ENCODE measurements around the gene PHF24. TPM values are rescaled to one million over a fixed set of nuclear protein-coding genes. Genes with fewer than 3 reads are reported as not detected.
A peak's percentile ranks its signal among the peaks of the same experiment; 100 is the strongest.

Gene PHF24
- polyA plus RNA-seq, 1 of the 3 experiments (the other 2 are of a cell fraction) = not detected

GRCh38 chr9:35001803-35002502 lies 43.9 kb downstream of the PHF24 start:
- H3K9ac ChIP-seq = no peak overlapping the region
- WGBS (ENCODE audit: low lambda C conversion rate) = 87% methylated on average over 2 of the region's 2 CpGs
- H3K4me3 ChIP-seq (ENCODE audit: low read depth in 2 of 2, low read length in 1 of 2) = no peak overlapping the region
- H3K9me3 ChIP-seq = no peaks in the 10 kb centered on the region
- POLR2A ChIA-PET = interaction anchor here (1.1 kb wide), 1 partner anchor 25 kb away, joined by 5 read pairs; no protein-coding TSS in a partner anchor
- DNase-seq = peak; percentile 0
- no peak overlapping the region for H3K4me2 ChIP-seq
- no peaks in the 10 kb centered on the region for H3K4me1 ChIP-seq (ENCODE audit: control insufficient read depth in 1 of 2, insufficient read depth in 2 of 2, low read depth in 1 of 2, low read length in 1 of 2)
- peaks cover 0 to 14% of the 10 kb centered on the region in 2 experiments for H3K36me3 ChIP-seq (replicated peaks in 1 of 2; ENCODE audit: control insufficient read depth in 1 of 2, insufficient read depth in 2 of 2, low read length in 1 of 2)
- H4K20me1 ChIP-seq (ENCODE audit: insufficient read depth) = no peaks in the 10 kb centered on the region
- TF ChIP-seq PBX3 (IDR thresholded peaks at IDR 0.05) (peak; percentile 17; the same call in 1 of the 2 replicates), RAD21 (IDR thresholded peaks at IDR 0.05; ENCODE audit: low read length) (no peak)
- H3K27ac ChIP-seq (ENCODE audit: low read depth in 2 of 2, low read length in 1 of 2) = no peak overlapping the region
- CTCF ChIA-PET = interaction anchor here (0.6 to 2.2 kb wide), 10 partner anchors 8 to 552 kb away, joined by 3 to 7 read pairs (median 3); no protein-coding TSS in a partner anchor
- H3F3A ChIP-seq (replicated peaks; ENCODE audit: insufficient read depth) = no peaks in the 10 kb centered on the region
- H3K79me2 ChIP-seq (ENCODE audit: insufficient read depth) = no peaks in the 10 kb centered on the region
- no peaks in the 10 kb centered on the region for H3K9me2 ChIP-seq
- no peak overlapping the region for H2AFZ ChIP-seq (ENCODE audit: low read depth)
- H3K27me3 ChIP-seq (ENCODE audit: insufficient read depth) = no peaks in the 10 kb centered on the region

DNA sequence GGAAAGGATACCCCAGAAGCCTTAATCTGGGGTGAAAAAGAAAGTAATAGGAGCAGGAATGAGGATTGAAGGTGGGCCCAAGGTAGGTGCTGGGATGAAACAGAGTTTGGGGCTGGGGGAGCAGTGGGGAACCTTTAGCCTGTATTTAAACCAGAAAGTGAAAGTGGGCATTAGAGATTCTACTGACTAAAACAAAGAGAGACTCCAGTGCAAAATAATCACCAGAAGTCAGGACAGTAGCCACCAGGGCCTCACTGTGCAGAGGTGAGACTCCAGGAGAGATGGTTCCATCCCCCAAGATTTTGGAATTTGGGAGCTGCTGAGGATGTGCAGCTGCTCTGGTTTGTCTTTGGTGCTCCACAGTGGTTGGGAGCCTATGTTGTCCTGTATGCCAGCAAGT lies 44.5 kb downstream of the PHF24 start:
- peak; percentile 0 for DNase-seq
- H3K27ac ChIP-seq (ENCODE audit: low read depth in 2 of 2, low read length in 1 of 2) = no peak overlapping the region
- H3K9me3 ChIP-seq = no peaks in the 10 kb centered on the region
- H3K79me2 ChIP-seq (ENCODE audit: insufficient read depth) = no peaks in the 10 kb centered on the region
- H3K9me2 ChIP-seq = no peaks in the 10 kb centered on the region
- ChIA-PET CTCF (interaction anchor here (0.7 to 2.2 kb wide), 6 partner anchors 8 to 73 kb away, joined by 3 to 7 read pairs (median 3); no protein-coding TSS in a partner anchor), POLR2A (interaction anchor here (1.1 kb wide), 1 partner anchor 24 kb away, joined by 5 read pairs; no protein-coding TSS in a partner anchor)
- no peaks in the 10 kb centered on the region for H3K27me3 ChIP-seq (ENCODE audit: insufficient read depth)
- H3K36me3 ChIP-seq (replicated peaks in 1 of 2; ENCODE audit: control insufficient read depth in 1 of 2, insufficient read depth in 2 of 2, low read length in 1 of 2) = peaks cover 0 to 7% of the 10 kb centered on the region in 2 experiments
- H3K9ac ChIP-seq = no peak overlapping the region
- H2AFZ ChIP-seq (ENCODE audit: low read depth) = no peak overlapping the region
- H4K20me1 ChIP-seq (ENCODE audit: insufficient read depth) = no peaks in the 10 kb centered on the region
- TF ChIP-seq TEAD4 (IDR thresholded peaks at IDR 0.05; ENCODE audit: borderline replicate concordance, insufficient read depth) (no peak), PBX3 (IDR thresholded peaks at IDR 0.05) (no peak), SIN3A (IDR thresholded peaks at IDR 0.05; ENCODE audit: borderline replicate concordance, low read depth, low read length) (no peak), RFX5 (IDR thresholded peaks at IDR 0.05; ENCODE audit: low read length) (no peak), RAD21 (IDR thresholded peaks at IDR 0.05; ENCODE audit: low read length) (no peak), RXRA (IDR thresholded peaks at IDR 0.05; ENCODE audit: borderline replicate concordance, low read depth) (no peak), REST (IDR thresholded peaks at IDR 0.05; ENCODE audit: low read depth, low read length) (no peak), YY1 (IDR thresholded peaks at IDR 0.05; ENCODE audit: low read depth) (no peak), CTCF (IDR thresholded peaks at IDR 0.05) (no peak), NFIC (IDR thresholded peaks at IDR 0.05; ENCODE audit: borderline replicate concordance) (no peak)
- TF ChIP-seq, protein P1, sequence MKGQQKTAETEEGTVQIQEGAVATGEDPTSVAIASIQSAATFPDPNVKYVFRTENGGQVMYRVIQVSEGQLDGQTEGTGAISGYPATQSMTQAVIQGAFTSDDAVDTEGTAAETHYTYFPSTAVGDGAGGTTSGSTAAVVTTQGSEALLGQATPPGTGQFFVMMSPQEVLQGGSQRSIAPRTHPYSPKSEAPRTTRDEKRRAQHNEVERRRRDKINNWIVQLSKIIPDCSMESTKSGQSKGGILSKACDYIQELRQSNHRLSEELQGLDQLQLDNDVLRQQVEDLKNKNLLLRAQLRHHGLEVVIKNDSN (IDR thresholded peaks at IDR 0.05; ENCODE audit: borderline replicate concordance, low read depth) = no peak
- TF ChIP-seq, protein P2, sequence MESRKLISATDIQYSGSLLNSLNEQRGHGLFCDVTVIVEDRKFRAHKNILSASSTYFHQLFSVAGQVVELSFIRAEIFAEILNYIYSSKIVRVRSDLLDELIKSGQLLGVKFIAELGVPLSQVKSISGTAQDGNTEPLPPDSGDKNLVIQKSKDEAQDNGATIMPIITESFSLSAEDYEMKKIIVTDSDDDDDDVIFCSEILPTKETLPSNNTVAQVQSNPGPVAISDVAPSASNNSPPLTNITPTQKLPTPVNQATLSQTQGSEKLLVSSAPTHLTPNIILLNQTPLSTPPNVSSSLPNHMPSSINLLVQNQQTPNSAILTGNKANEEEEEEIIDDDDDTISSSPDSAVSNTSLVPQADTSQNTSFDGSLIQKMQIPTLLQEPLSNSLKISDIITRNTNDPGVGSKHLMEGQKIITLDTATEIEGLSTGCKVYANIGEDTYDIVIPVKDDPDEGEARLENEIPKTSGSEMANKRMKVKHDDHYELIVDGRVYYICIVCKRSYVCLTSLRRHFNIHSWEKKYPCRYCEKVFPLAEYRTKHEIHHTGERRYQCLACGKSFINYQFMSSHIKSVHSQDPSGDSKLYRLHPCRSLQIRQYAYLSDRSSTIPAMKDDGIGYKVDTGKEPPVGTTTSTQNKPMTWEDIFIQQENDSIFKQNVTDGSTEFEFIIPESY (IDR thresholded peaks at IDR 0.05; ENCODE audit: borderline replicate concordance, low read depth) = no peak
- no peak overlapping the region for H3K4me3 ChIP-seq (ENCODE audit: low read depth in 2 of 2, low read length in 1 of 2)
- no peak overlapping the region for H3K4me2 ChIP-seq
- no peaks in the 10 kb centered on the region for H3K4me1 ChIP-seq (ENCODE audit: control insufficient read depth in 1 of 2, insufficient read depth in 2 of 2, low read depth in 1 of 2, low read length in 1 of 2)
- no peaks in the 10 kb centered on the region for H3F3A ChIP-seq (replicated peaks; ENCODE audit: insufficient read depth)

Measured in SK-N-SH (cell line).